Epithelial cell of esophagus (primary cell): ENCODE results near the gene SLX4.

ENCODE experiments used
- DNase-seq: peaks from one replicate; pipeline ENCODE4 v3.0.0; 2010; ENCODE audit warnings: low read depth
- H3K4me3 ChIP-seq: 2 replicates; pipeline ENCODE4 v1.5.1; 2011; ENCODE audit warnings: mild to moderate bottlenecking, low read length, control low read depth
- CTCF ChIP-seq: IDR thresholded peaks from 2 replicates; pipeline ENCODE4 v1.5.1; 2011; ENCODE audit warnings: low read depth, mild to moderate bottlenecking, low read length, control low read depth, inconsistent platforms; ENCODE audit not compliant: insufficient read depth; ENCODE audit errors: missing control alignments

Gene SLX4

GRCh38 chr16:3576211-3576610 is 35.2 kb downstream of the SLX4 start:
- DNase-seq, result no peak
- no peak for TF ChIP-seq CTCF
- no peak overlapping the region for H3K4me3 ChIP-seq

- no peak overlapping the region for H3K4me3 ChIP-seq
- no peak for DNase-seq
- TF ChIP-seq CTCF, result no peak
These were observed 35.9 kb downstream of the SLX4 start for GRCh38 chr16:3575491-3575890.

GRCh38 chr16:3574195-3574594 is 37.2 kb downstream of the SLX4 start:
- no peak for TF ChIP-seq CTCF

GRCh38 chr16:3573146-3573815 is 38.1 kb downstream of the SLX4 start:
- no peak for DNase-seq
- H3K4me3 ChIP-seq, result no peak overlapping the region
- no peak for TF ChIP-seq CTCF

More at GRCh38 chr16:3574195-3574594, 37.2 kb downstream of the SLX4 start:
- H3K4me3 ChIP-seq, result no peak overlapping the region
- DNase-seq, result no peak

- no peak overlapping the region for H3K4me3 ChIP-seq
- TF ChIP-seq CTCF, result no peak
These were observed 40.9 kb downstream of the SLX4 start for GRCh38 chr16:3570420-3571062.

GRCh38 chr16:3569851-3570250 is 41.6 kb downstream of the SLX4 start:
- DNase-seq, result no peak
- no peak overlapping the region for H3K4me3 ChIP-seq
- no peak for TF ChIP-seq CTCF

More at GRCh38 chr16:3570420-3571062, 40.9 kb downstream of the SLX4 start:
- no peak for DNase-seq

- no peak overlapping the region for H3K4me3 ChIP-seq
- DNase-seq, result no peak
- TF ChIP-seq CTCF, result no peak
These were observed 44.4 kb downstream of the SLX4 start for GRCh38 chr16:3566990-3567389.
